SU-DHL-6 (cell line): ENCODE data around the gene BCKDHB.

ENCODE experiments used
- H2AFZ ChIP-seq: fragments of 200-600 bp; sonication (generic); 2 replicates; pipeline ENCODE4 v1.6.1; 2014; ENCODE audit warnings: low read depth, mild to moderate bottlenecking, moderate library complexity, mixed read lengths, antibody characterized with exemption, low read length; ENCODE audit not compliant: severe bottlenecking
- H3F3A ChIP-seq: fragments of 200-600 bp; shearing (Covaris generic); 2 replicates; pipeline ENCODE4 v1.6.0; 2016; ENCODE audit warnings: antibody characterized with exemption, mild to moderate bottlenecking; ENCODE audit not compliant: insufficient read depth
- H3K27ac ChIP-seq: fragments of 200-600 bp; sonication (generic); 2 replicates; pipeline ENCODE4 v1.5.1; 2016; ENCODE audit warnings: low read depth, mild to moderate bottlenecking, low read length, moderate library complexity, mixed read lengths
- H3K27me3 ChIP-seq: fragments of 200-600 bp; sonication (generic), shearing (Covaris generic); 2 replicates; pipeline ENCODE4 v1.6.0; 2014; ENCODE audit warnings: mild to moderate bottlenecking, low read length
- H3K36me3 ChIP-seq: fragments of 200-600 bp; sonication (generic); 2 replicates; pipeline ENCODE4 v1.6.1; 2014; ENCODE audit warnings: mild to moderate bottlenecking, low read length, mixed read lengths
- H3K4me2 ChIP-seq: fragments of 300-600, 200-600 bp; shearing (Covaris generic), sonication (generic); 2 replicates; pipeline ENCODE4 v1.6.0; 2014; ENCODE audit warnings: low read length, low read depth, mild to moderate bottlenecking; ENCODE audit not compliant: poor library complexity, severe bottlenecking
- H3K4me3 ChIP-seq: fragments of 200-600 bp; sonication (generic); 2 replicates; pipeline ENCODE4 v1.5.1; 2014; ENCODE audit warnings: antibody characterized with exemption, low read length, mild to moderate bottlenecking, mixed read lengths; ENCODE audit not compliant: insufficient read depth, poor library complexity, severe bottlenecking
- H3K79me2 ChIP-seq: fragments of 200-600 bp; sonication (generic); 2 replicates; pipeline ENCODE4 v1.6.1; 2014; ENCODE audit warnings: mild to moderate bottlenecking, low read length, moderate library complexity; ENCODE audit not compliant: insufficient read depth
- H3K9ac ChIP-seq: fragments of 200-600 bp; sonication (generic); 2 replicates; pipeline ENCODE4 v1.7.0; 2014; ENCODE audit warnings: mild to moderate bottlenecking, low read length
- H3K9me2 ChIP-seq: fragments of 200-600 bp; sonication (generic); replicated peaks from 2 replicates; pipeline ENCODE4 v1.6.1; 2014; ENCODE audit warnings: low read length; ENCODE audit not compliant: insufficient read depth
- H3K9me3 ChIP-seq: fragments of 200-600 bp; sonication (generic); 2 replicates; pipeline ENCODE4 v1.6.1; 2014; ENCODE audit warnings: low read length, mixed read lengths; ENCODE audit not compliant: insufficient read depth
- H4K20me1 ChIP-seq: fragments of 200-600 bp; sonication (generic); 2 replicates; pipeline ENCODE4 v1.6.1; 2014; ENCODE audit warnings: low read depth, mild to moderate bottlenecking, antibody characterized with exemption, low read length, moderate library complexity, mixed read lengths
- CTCF ChIP-seq: fragments of 200-600 bp; sonication (generic); IDR thresholded peaks from one replicate; pipeline ENCODE4 v1.5.1; 2017; ENCODE audit warnings: antibody characterized with exemption, mild to moderate bottlenecking, low read length, moderate library complexity; ENCODE audit not compliant: insufficient read depth, poor library complexity, severe bottlenecking
- EZH2phosphoT487 ChIP-seq: fragments of 200-600 bp; sonication (generic), shearing (Covaris generic); conservative IDR thresholded peaks from 2 replicates; pipeline ENCODE4 v1.6.1; 2018; ENCODE audit warnings: mild to moderate bottlenecking, antibody characterized with exemption, low read length, moderate library complexity, mixed read lengths

The BCKDHB gene

GRCh38 chr6:80276861-80277260 is 170.4 kb downstream of the BCKDHB start:
- H3K36me3 ChIP-seq, result peaks cover 3% of the 10 kb centered on the region; the same call in 1 of the 2 replicates
- H3F3A ChIP-seq, result no peaks in the 10 kb centered on the region
- no peaks in the 10 kb centered on the region for H3K79me2 ChIP-seq
- H3K9me3 ChIP-seq, result no peaks in the 10 kb centered on the region
- H3K9ac ChIP-seq, result no peak overlapping the region
- H3K4me3 ChIP-seq, result no peak overlapping the region
- H3K27me3 ChIP-seq, result no peaks in the 10 kb centered on the region
- H3K27ac ChIP-seq, result no peak overlapping the region
- H2AFZ ChIP-seq, result no peak overlapping the region
- no peak overlapping the region for H3K4me2 ChIP-seq
- TF ChIP-seq CTCF (no peak), EZH2phosphoT487 (no peak)
- no peaks in the 10 kb centered on the region for H3K9me2 ChIP-seq
- no peaks in the 10 kb centered on the region for H4K20me1 ChIP-seq

- H3K9me2 ChIP-seq, result no peaks in the 10 kb centered on the region
- no peaks in the 10 kb centered on the region for H4K20me1 ChIP-seq
- no peaks in the 10 kb centered on the region for H3K9me3 ChIP-seq
- no peak overlapping the region for H3K9ac ChIP-seq
- H3K36me3 ChIP-seq, result peaks cover 3% of the 10 kb centered on the region; the same call in 1 of the 2 replicates
- no peak for TF ChIP-seq EZH2phosphoT487
- no peak for TF ChIP-seq CTCF
- no peak overlapping the region for H3K4me2 ChIP-seq
- H3K4me3 ChIP-seq, result no peak overlapping the region
- no peaks in the 10 kb centered on the region for H3F3A ChIP-seq
- no peak overlapping the region for H2AFZ ChIP-seq
- no peaks in the 10 kb centered on the region for H3K27me3 ChIP-seq
- H3K79me2 ChIP-seq, result no peaks in the 10 kb centered on the region
- no peak overlapping the region for H3K27ac ChIP-seq
Measured at GRCh38 chr6:80277501-80277900, 171.0 kb downstream of the BCKDHB start.

GRCh38 chr6:80280262-80281010 is 174.0 kb downstream of the BCKDHB start:
- Histone ChIP-seq H3K27me3 (no peaks in the 10 kb centered on the region), H3K36me3 (no peaks in the 10 kb centered on the region), H2AFZ (no peak overlapping the region), H3K9me2 (no peaks in the 10 kb centered on the region), H3K27ac (no peak overlapping the region), H3F3A (no peaks in the 10 kb centered on the region), H3K79me2 (no peaks in the 10 kb centered on the region), H3K9me3 (no peaks in the 10 kb centered on the region), H4K20me1 (no peaks in the 10 kb centered on the region), H3K4me3 (no peak overlapping the region), H3K4me2 (no peak overlapping the region), H3K9ac (no peak overlapping the region)
- TF ChIP-seq CTCF (no peak), EZH2phosphoT487 (no peak)
